HL-60 (cell line): ENCODE measurements around the gene PCSK5.

Experiments
- DNase-seq, 2 experiments: peaks; one replicate each; pipeline ENCODE4 v3.0.0-alpha.2; 2010 to 2020; ENCODE audit warnings: low read depth in 1 of 2, low spot score in 1 of 2
- H3K27ac ChIP-seq: fragments of 250-450 bp; sonication (Bioruptor Pico); replicated peaks from 2 replicates; pipeline ENCODE4 v1.5.1; 2020; ENCODE audit warnings: mild to moderate bottlenecking, moderate library complexity
- H3K27me3 ChIP-seq: fragments of 250-450 bp; sonication (Bioruptor Pico); 2 replicates; pipeline ENCODE4 v1.5.1; 2021; ENCODE audit warnings: mild to moderate bottlenecking, moderate library complexity; ENCODE audit not compliant: insufficient read depth, poor library complexity, severe bottlenecking
- H3K4me3 ChIP-seq: replicated peaks from 2 replicates; pipeline ENCODE4 v1.5.1; 2011; ENCODE audit warnings: mild to moderate bottlenecking, control low read depth, low read length; ENCODE audit not compliant: insufficient read depth
- GABPA ChIP-seq: IDR thresholded peaks from 2 replicates; pipeline ENCODE4 v1.6.1; 2012; ENCODE audit warnings: low read depth
- POLR2AphosphoS5 ChIP-seq: IDR thresholded peaks from 2 replicates; pipeline ENCODE4 v1.6.1; 2012; ENCODE audit warnings: low read depth
- SPI1 ChIP-seq: IDR thresholded peaks from 2 replicates; pipeline ENCODE4 v1.6.1; 2012; ENCODE audit warnings: low read depth, mild to moderate bottlenecking, borderline replicate concordance
- TF ChIP-seq, protein P1 (sequence below): IDR thresholded peaks from 2 replicates; pipeline ENCODE4 v1.6.1; 2012; ENCODE audit warnings: low read depth; ENCODE audit not compliant: insufficient replicate concordance
- TF ChIP-seq, protein P2 (sequence below): IDR thresholded peaks from one replicate; pipeline ENCODE4 v1.5.1; 2011; ENCODE audit warnings: low read length, control low read depth, inconsistent platforms; ENCODE audit not compliant: insufficient read depth

Gene PCSK5

DNA sequence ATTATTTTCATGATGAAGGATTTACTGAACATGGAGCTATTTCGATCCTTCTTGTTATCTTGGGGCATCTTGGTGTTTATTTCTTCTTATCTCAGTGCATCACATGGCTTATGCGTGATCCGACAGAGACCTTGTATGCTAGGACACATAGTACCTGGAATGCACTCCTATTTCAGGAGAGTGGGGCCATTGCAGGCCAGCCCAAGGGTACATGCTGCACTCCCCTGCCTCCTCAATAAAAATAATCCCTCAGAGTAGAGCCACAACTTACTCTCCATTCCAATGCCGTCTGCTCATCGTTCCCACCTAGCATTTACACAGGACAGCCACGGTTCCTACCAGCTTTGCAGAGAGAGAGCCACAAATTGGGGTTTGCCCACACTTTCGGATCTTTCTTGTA lies 43.5 kb downstream of the PCSK5 start:
- no peaks in the 10 kb centered on the region for H3K27me3 ChIP-seq
- no peak for TF ChIP-seq SPI1
- no peak for TF ChIP-seq POLR2AphosphoS5
- no peak for TF ChIP-seq GABPA
- TF ChIP-seq, protein P1, sequence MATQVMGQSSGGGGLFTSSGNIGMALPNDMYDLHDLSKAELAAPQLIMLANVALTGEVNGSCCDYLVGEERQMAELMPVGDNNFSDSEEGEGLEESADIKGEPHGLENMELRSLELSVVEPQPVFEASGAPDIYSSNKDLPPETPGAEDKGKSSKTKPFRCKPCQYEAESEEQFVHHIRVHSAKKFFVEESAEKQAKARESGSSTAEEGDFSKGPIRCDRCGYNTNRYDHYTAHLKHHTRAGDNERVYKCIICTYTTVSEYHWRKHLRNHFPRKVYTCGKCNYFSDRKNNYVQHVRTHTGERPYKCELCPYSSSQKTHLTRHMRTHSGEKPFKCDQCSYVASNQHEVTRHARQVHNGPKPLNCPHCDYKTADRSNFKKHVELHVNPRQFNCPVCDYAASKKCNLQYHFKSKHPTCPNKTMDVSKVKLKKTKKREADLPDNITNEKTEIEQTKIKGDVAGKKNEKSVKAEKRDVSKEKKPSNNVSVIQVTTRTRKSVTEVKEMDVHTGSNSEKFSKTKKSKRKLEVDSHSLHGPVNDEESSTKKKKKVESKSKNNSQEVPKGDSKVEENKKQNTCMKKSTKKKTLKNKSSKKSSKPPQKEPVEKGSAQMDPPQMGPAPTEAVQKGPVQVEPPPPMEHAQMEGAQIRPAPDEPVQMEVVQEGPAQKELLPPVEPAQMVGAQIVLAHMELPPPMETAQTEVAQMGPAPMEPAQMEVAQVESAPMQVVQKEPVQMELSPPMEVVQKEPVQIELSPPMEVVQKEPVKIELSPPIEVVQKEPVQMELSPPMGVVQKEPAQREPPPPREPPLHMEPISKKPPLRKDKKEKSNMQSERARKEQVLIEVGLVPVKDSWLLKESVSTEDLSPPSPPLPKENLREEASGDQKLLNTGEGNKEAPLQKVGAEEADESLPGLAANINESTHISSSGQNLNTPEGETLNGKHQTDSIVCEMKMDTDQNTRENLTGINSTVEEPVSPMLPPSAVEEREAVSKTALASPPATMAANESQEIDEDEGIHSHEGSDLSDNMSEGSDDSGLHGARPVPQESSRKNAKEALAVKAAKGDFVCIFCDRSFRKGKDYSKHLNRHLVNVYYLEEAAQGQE = no peak
- TF ChIP-seq, protein P2, sequence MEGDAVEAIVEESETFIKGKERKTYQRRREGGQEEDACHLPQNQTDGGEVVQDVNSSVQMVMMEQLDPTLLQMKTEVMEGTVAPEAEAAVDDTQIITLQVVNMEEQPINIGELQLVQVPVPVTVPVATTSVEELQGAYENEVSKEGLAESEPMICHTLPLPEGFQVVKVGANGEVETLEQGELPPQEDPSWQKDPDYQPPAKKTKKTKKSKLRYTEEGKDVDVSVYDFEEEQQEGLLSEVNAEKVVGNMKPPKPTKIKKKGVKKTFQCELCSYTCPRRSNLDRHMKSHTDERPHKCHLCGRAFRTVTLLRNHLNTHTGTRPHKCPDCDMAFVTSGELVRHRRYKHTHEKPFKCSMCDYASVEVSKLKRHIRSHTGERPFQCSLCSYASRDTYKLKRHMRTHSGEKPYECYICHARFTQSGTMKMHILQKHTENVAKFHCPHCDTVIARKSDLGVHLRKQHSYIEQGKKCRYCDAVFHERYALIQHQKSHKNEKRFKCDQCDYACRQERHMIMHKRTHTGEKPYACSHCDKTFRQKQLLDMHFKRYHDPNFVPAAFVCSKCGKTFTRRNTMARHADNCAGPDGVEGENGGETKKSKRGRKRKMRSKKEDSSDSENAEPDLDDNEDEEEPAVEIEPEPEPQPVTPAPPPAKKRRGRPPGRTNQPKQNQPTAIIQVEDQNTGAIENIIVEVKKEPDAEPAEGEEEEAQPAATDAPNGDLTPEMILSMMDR = no peak
- no peak overlapping the region for H3K4me3 ChIP-seq
- no peak overlapping the region for H3K27ac ChIP-seq
- no peak for DNase-seq

DNA sequence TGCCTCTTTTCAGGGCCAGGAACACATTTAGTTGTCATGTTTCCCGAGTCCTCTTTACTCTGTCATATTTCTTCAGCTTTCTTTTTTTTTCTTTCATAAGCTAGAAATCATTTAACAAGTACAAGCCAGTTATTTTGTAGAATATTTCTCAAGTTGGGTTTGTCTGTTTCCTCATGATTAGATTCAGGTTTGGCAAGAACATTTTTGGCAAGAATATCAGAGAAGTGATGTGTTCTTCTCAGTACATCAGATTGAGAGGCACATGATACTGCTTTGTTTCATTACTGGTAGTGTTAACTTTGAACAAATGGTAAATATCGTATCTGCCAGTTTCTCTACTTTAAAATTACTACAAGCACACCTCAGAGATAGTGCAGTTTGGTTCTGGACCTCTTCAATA lies 45.1 kb downstream of the PCSK5 start:
- H3K4me3 ChIP-seq = no peak overlapping the region
- TF ChIP-seq, protein P2 = no peak
- TF ChIP-seq SPI1 = no peak
- TF ChIP-seq, protein P1 = no peak
- TF ChIP-seq POLR2AphosphoS5 = no peak
- no peak for TF ChIP-seq GABPA
- no peak for DNase-seq
- H3K27me3 ChIP-seq = no peaks in the 10 kb centered on the region
- no peak overlapping the region for H3K27ac ChIP-seq

DNA sequence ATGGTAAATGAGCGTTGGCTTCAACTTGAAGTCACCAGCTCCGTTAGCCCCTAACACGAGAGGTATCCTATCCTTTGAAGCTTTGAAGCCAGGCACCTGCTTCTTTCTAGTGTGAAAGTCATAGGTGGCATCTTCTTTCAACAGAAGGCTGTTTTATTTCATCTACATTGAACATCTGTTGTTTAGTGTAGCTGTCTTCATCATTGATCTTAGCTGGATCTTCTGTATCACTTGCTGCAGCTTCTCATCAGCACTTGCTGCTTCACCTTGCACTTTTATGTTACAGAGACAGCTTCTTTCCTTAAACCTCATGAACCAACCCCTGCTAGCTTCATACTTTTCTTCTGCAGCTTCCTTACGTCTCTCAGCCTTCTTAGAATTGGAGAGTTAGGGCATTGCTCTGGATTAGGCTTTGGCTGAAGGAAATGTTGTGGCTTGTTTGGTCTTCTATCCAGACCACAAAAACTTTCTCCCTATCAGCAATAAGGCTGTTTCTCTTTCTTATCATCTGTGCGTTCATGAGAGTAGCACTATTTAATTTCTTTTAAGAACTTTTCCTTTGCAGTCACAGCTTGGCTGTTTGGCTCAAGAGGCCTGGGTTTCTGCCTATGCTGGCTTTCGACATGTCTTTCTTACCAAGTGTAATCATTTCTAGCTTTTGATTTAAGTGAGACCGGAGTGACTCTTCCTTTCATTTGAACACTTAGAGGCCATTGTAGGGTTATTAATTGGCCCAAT lies 47.2 kb downstream of the PCSK5 start:
- no peak overlapping the region for H3K27ac ChIP-seq
- no peaks in the 10 kb centered on the region for H3K27me3 ChIP-seq
- no peak overlapping the region for H3K4me3 ChIP-seq
- TF ChIP-seq SPI1 (no peak), GABPA (no peak), POLR2AphosphoS5 (no peak)
- TF ChIP-seq, protein P1 = no peak
- TF ChIP-seq, protein P2 = no peak
- DNase-seq = no peak
